Smooth muscle cell of the coronary artery (primary cell): Measurements from ENCODE around the gene SCUBE3. TPM values are rescaled to one million over a fixed set of nuclear protein-coding genes. Genes with fewer than 3 reads are reported as not detected.

ENCODE experiments used
- total RNA-seq: library from RNA; depleted of rRNA; stranded (reverse); fragments of >200 nt; gene quantifications from 2 replicates; pipeline ENCODE4 v1.2.3, GENCODE V29; 2014; ENCODE audit warnings: low replicate concordance

SCUBE3 gene
- 1.4 and 2.3 TPM in 2 replicates for total RNA-seq

GRCh38 chr6:35213824-35214756 lies at the start of gene SCUBE3:
SCUBE3 (plus strand) TSS chr6:35213956; CDS start chr6:35214419, 463 bp downstream.

GRCh38 chr6:35259194-35259947 lies 45.6 kb downstream of the SCUBE3 start, which contains the start of gene ZNF76:
ZNF76 (plus strand) TSS chr6:35259735; CDS start chr6:35281152, 21,417 bp downstream.

GRCh38 chr6:35297601-35298481 lies 84.1 kb downstream of the SCUBE3 start, which contains the start of gene DEF6:
DEF6 (plus strand) TSS chr6:35297818; CDS start chr6:35297857, 39 bp downstream.

Other genes starting within 250 kb of the SCUBE3 start
- 0.15 TPM in 1 of 2 replicates, not detected in the other for gene TCP11, start 72.6 kb upstream of the SCUBE3 start, total RNA-seq
- gene ZNF76, start 45.8 kb downstream of the SCUBE3 start, total RNA-seq = 11.7 and 17.4 TPM in 2 replicates
- gene DEF6, start 83.9 kb downstream of the SCUBE3 start, total RNA-seq = 0.53 and 0.70 TPM in 2 replicates
- 5.4 and 10.0 TPM in 2 replicates for gene PPARD, start 128.6 kb downstream of the SCUBE3 start, total RNA-seq
- gene FANCE, start 238.4 kb downstream of the SCUBE3 start, total RNA-seq = 2.8 and 3.9 TPM in 2 replicates